ENCODE results near the gene NFATC1. TPM values are rescaled to one million over a fixed set of nuclear protein-coding genes. Genes with fewer than 3 reads are reported as not detected.
A peak's percentile ranks its signal among the peaks of the same experiment; 100 is the strongest.

NFATC1 gene
- total RNA-seq, 2 experiments from 2014 or later: 77.8 to 79.4 TPM

DNA sequence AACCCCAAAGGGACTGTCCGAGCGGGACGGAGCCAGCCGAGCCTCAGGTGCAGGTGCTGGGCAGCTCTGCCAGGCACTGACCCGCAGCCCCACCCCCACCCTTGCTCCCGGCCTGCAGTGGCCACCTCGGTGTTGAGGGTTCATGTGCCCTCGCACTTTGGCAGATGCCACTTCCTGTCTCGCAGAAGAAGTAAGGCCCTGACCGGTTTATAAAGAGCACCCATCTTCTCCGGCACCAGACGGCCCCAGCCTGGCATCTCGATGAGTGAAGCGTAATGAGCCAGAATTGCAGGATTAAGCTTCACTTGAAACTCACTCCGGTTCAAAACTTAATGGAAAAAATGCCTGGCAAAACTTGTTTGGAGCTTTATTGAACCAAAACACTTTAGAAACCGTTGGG lies 10.9 kb upstream of the NFATC1 start:
- H3K27me3 Mint-ChIP-seq (ENCODE audit: low read depth): peaks cover 3% of the 10 kb centered on the region
- H3K9me3 Mint-ChIP-seq: no peaks in the 10 kb centered on the region
- no peaks in the 10 kb centered on the region for H3K36me3 Mint-ChIP-seq (ENCODE audit: low read depth)
- H3K27ac Mint-ChIP-seq: no peak overlapping the region
- H3K4me1 Mint-ChIP-seq (ENCODE audit: low read depth): peaks cover 4% of the 10 kb centered on the region
- no peak overlapping the region for H3K4me3 Mint-ChIP-seq
- no peak for DNase-seq
- intact Hi-C loops (cut with micrococcal nuclease): no loop called here
- CTCF ChIA-PET: interaction anchor here (0.8 to 8.6 kb wide), 3 partner anchors 9 to 144 kb away, joined by 4 to 89 read pairs (median 4); no protein-coding TSS in a partner anchor

DNA sequence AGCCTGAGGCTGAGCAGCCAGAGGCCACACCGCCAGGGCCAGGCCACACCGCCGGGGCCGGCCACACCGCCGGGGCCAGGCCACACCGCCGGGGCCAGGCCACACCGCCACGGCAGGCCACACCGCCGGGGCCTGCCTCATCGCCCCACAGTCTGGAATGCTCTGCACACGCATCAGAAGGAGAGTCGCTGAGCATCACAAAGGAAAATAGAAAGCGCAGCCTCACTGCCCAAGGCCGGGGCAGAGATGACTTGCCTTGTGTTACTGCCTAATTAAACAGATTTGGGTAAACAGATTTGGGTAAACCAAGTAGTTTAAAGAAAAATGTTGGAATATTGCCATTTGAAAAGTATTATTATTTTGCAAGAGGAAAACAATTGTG lies 10.4 kb upstream of the NFATC1 start:
- Mint-ChIP-seq H3K4me1 (ENCODE audit: low read depth) (peaks cover 4% of the 10 kb centered on the region), H3K9me3 (no peaks in the 10 kb centered on the region), H3K27ac (no peak overlapping the region), H3K36me3 (ENCODE audit: low read depth) (no peaks in the 10 kb centered on the region), H3K4me3 (no peak overlapping the region), H3K27me3 (ENCODE audit: low read depth) (peaks cover 3% of the 10 kb centered on the region)
- intact Hi-C loops (cut with micrococcal nuclease): no loop called here
- CTCF ChIA-PET: interaction anchor here (0.8 to 8.6 kb wide), 3 partner anchors 8 to 143 kb away, joined by 4 to 89 read pairs (median 4); no protein-coding TSS in a partner anchor
- DNase-seq: no peak

DNA sequence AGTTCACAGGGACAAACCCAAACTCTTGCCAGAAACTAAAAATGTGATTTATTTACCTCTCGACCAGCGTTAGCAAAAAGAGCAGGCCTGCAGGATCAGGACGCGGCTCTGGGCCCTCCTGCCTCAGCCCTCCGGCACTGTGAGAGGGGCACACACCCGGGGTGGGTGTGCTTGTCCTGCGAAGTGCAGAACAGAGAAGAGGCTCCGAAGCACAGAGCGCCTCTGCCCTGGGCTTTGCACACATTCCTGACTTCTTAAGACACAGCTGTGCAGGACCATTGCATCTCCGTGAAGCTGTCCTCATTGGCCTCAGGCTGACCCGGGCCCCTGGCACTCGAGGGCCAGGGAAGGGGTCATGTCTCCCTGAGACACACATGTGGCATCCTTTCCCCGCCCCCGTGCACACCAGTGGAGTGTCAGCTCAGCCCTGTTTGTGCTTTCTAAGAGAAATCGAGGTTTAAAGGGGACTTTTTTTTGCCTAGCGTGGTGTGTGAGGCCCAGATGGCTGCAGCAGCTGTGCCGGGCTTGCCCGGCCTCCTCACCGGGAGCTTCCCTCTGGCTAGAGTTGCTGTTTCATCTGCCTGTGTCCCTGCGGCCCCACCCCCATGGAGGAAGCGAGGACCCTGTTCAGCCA lies 9.9 kb upstream of the NFATC1 start:
- intact Hi-C loops (cut with micrococcal nuclease): no loop called here
- Mint-ChIP-seq H3K9me3 (no peaks in the 10 kb centered on the region), H3K27ac (no peak overlapping the region), H3K4me3 (no peak overlapping the region), H3K27me3 (ENCODE audit: low read depth) (peaks cover 3% of the 10 kb centered on the region), H3K4me1 (ENCODE audit: low read depth) (peaks cover 4% of the 10 kb centered on the region), H3K36me3 (ENCODE audit: low read depth) (no peaks in the 10 kb centered on the region)
- no peak for DNase-seq
- CTCF ChIA-PET: interaction anchor here (8.6 kb wide), 1 partner anchor 143 kb away, joined by 89 read pairs; no protein-coding TSS in a partner anchor

DNA sequence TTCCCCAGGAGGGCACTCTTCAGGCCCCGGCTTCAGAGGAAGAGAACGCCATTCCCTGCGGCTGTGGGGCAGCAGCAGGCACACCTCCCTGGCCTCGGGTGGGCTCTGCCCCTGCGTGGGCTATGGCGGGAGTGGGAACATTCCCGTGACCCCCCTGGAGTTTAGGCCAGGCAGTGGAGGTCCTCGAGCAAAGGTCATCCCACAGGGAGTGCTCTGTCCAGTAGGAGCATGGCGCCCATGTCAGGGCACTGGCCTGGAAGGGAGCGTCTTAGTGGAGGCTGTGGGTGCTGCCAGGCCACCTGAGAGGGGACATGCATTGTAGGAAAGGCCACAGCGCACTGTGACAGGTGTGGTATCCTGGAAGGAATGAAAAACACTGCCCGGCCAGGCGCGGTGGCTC lies 9.2 kb upstream of the NFATC1 start:
- Mint-ChIP-seq H3K27ac (no peak overlapping the region), H3K27me3 (ENCODE audit: low read depth) (peaks cover 5% of the 10 kb centered on the region), H3K9me3 (no peaks in the 10 kb centered on the region), H3K4me3 (no peak overlapping the region), H3K36me3 (ENCODE audit: low read depth) (no peaks in the 10 kb centered on the region), H3K4me1 (ENCODE audit: low read depth) (peaks cover 7% of the 10 kb centered on the region)
- CTCF ChIA-PET: no interaction called here
- intact Hi-C loops (cut with micrococcal nuclease): no loop called here
- DNase-seq: no peak

DNA sequence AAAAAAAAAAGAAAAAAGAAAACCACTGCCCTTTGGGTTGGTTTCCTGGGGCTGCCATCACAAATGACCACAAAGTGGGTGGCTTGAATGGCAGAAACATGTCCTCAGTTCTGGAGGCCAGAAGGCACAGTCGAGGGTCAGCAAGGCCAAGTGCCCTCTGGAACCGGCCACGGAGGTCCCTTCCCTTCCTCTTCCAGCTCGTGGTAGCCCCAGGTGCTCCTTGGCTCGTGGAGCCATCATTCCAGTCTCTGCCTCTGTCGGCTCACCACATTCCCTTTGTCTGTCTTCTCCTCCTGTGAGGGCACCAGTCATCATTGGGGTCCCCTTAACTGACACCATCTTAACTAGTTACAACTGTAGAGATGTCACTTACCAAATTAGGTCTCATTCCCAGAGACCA lies 8.5 kb upstream of the NFATC1 start:
- Mint-ChIP-seq H3K4me3 (no peak overlapping the region), H3K4me1 (ENCODE audit: low read depth) (peaks cover 9% of the 10 kb centered on the region), H3K36me3 (ENCODE audit: low read depth) (no peaks in the 10 kb centered on the region), H3K9me3 (no peaks in the 10 kb centered on the region), H3K27ac (no peak overlapping the region), H3K27me3 (ENCODE audit: low read depth) (peaks cover 5% of the 10 kb centered on the region)
- DNase-seq: no peak
- intact Hi-C loops (cut with micrococcal nuclease): no loop called here
- CTCF ChIA-PET: no interaction called here

DNA sequence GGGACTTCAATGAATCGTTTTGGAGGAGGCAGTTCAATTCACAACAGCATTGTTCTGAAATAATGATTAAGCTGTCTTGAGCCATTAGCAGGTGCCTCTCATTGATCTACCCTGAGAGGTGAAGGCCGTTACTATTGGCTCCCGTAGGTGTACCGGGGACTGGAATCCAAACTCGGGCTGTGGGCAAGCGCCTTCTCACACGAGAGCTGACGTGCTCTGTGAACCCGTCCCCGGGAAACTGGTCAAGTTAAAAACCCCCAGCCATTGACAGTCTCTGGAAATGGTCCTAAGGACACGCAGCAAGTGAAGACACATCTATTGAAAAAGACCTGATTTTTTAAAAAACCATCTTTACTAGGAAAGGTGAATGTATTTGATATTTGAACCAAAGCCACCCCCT lies 8.1 kb upstream of the NFATC1 start:
- DNase-seq: no peak
- no peak overlapping the region for H3K4me3 Mint-ChIP-seq

DNA sequence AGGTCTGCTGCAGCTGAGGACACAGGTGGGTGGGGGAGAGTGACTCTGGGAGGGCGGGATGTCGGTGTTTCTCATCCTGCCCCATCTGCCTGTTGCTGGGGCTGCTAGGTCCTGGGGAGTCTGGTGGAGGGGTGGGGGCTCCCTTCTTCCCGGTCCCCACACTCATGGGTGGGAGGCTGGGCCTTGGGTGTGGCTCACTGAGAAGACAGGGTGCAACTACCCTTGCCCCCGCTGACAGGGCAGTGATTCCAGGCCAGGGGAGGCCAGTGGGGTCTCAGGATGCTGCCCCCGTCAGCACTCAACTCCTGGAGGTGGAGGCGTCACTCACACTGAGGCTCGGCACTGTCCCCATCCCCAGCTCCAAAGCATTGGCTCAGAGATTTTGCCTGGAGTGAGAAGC lies 7.7 kb upstream of the NFATC1 start:
- H3K36me3 Mint-ChIP-seq (ENCODE audit: low read depth): no peaks in the 10 kb centered on the region
- H3K27me3 Mint-ChIP-seq (ENCODE audit: low read depth): peaks cover 5% of the 10 kb centered on the region
- H3K27ac Mint-ChIP-seq: no peak overlapping the region
- H3K4me1 Mint-ChIP-seq (ENCODE audit: low read depth): peaks cover 15% of the 10 kb centered on the region
- intact Hi-C loops (cut with micrococcal nuclease): no loop called here
- CTCF ChIA-PET: interaction anchor here (1.0 to 1.2 kb wide), 2 partner anchors 8 to 255 kb away, joined by 3 read pairs; no protein-coding TSS in a partner anchor
- H3K4me3 Mint-ChIP-seq: no peak overlapping the region
- peak; percentile 3 for DNase-seq
- no peaks in the 10 kb centered on the region for H3K9me3 Mint-ChIP-seq

More for the DNA sequence above, 8.1 kb upstream of the NFATC1 start:
- intact Hi-C loops (cut with micrococcal nuclease): no loop called here
- CTCF ChIA-PET: no interaction called here
- Mint-ChIP-seq H3K36me3 (ENCODE audit: low read depth) (no peaks in the 10 kb centered on the region), H3K9me3 (no peaks in the 10 kb centered on the region), H3K27ac (peak overlapping the region; percentile 36), H3K27me3 (ENCODE audit: low read depth) (peaks cover 5% of the 10 kb centered on the region), H3K4me1 (ENCODE audit: low read depth) (peaks cover 12% of the 10 kb centered on the region)

DNA sequence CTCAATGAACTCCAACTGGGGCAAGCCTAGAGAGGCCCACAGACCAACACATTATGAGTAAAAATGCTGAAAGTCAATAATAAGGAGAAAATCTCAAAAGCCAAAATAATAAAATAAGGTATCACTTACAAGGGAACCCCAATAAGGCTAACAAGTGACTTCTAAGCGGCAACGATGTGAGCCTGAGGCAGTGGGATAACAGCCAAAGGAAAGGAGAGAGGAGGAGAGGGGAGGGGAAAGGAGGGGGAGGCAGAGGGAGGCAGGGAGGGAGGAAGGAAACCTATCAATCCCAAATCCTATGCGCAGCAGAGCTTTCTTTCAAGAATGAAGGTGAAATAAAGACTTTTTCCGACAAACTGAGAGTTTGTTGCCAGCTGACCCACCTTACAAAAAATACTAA lies 6.0 kb upstream of the NFATC1 start:
- CTCF ChIA-PET: interaction anchor here (4.9 kb wide), 1 partner anchor 9 kb away, joined by 57 read pairs; no protein-coding TSS in a partner anchor

DNA sequence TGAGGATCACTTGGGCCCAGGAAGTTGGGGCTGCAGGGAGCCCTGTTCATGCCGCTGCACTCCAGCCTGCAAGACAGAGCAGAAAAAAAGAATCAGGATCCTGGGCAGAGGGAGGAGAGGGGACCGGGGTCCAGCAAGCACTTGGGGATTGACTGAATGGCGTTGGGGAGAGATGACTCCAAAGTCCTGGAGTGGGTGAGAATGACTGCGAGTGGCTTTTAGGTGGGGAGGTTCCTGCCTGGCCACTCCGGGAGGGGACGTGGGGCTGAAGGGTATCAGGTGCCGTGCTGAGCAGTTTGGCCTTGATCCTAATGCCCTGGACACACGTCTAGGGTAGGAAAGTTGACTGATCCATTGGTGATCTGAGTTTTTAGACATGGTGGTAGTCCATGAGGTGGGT lies 3.5 kb upstream of the NFATC1 start:
- CTCF ChIA-PET: interaction anchor here (1.9 to 4.9 kb wide), 2 partner anchors 12 to 138 kb away, joined by 5 to 57 read pairs; no protein-coding TSS in a partner anchor
- Mint-ChIP-seq H3K4me1 (ENCODE audit: low read depth) (peaks cover 18% of the 10 kb centered on the region), H3K36me3 (ENCODE audit: low read depth) (peaks cover 4% of the 10 kb centered on the region), H3K27me3 (ENCODE audit: low read depth) (peaks cover 5% of the 10 kb centered on the region), H3K27ac (no peak overlapping the region), H3K9me3 (no peaks in the 10 kb centered on the region), H3K4me3 (no peak overlapping the region)
- intact Hi-C loops (cut with micrococcal nuclease): loop anchor here (10.0 kb wide), 1 partner anchor 753 kb away; no protein-coding TSS in a partner anchor
- DNase-seq: no peak

More for the DNA sequence above, 6.0 kb upstream of the NFATC1 start:
- no peaks in the 10 kb centered on the region for H3K9me3 Mint-ChIP-seq
- intact Hi-C loops (cut with micrococcal nuclease): loop anchor here (10.0 kb wide), 1 partner anchor 755 kb away; no protein-coding TSS in a partner anchor
- DNase-seq: no peak
- peaks cover 17% of the 10 kb centered on the region for H3K4me1 Mint-ChIP-seq (ENCODE audit: low read depth)
- H3K27ac Mint-ChIP-seq: no peak overlapping the region
- no peaks in the 10 kb centered on the region for H3K36me3 Mint-ChIP-seq (ENCODE audit: low read depth)
- no peak overlapping the region for H3K4me3 Mint-ChIP-seq
- peaks cover 5% of the 10 kb centered on the region for H3K27me3 Mint-ChIP-seq (ENCODE audit: low read depth)

DNA sequence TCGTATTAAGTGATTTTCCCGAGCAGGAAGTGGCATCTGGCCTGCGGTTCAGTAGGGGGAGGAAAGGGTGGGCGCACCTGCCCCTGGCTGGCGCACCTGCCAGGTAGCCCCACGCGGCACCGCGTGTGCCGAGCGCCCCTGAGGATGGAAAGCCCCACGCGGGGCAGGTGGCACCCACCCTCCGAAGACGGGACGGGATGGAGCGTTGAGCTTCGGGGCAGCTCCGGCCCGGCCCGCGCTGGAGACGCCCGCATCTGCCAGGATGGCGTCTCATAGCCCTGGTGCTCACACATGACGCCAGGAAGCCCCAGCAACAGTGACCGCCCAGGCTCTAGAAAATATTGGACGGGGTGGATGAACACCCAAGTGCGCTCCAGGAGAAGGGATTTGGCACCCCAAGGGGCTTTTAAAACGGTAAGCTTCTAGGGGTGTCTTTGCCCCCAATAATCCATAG lies 2.5 kb upstream of the NFATC1 start:
- Mint-ChIP-seq H3K4me1 (ENCODE audit: low read depth) (peaks cover 27% of the 10 kb centered on the region), H3K27me3 (ENCODE audit: low read depth) (peaks cover 5% of the 10 kb centered on the region), H3K4me3 (peak overlapping the region; percentile 74), H3K27ac (peak overlapping the region; percentile 67), H3K36me3 (ENCODE audit: low read depth) (peaks cover 8% of the 10 kb centered on the region), H3K9me3 (no peaks in the 10 kb centered on the region)
- CTCF ChIA-PET: interaction anchor here (0.9 to 4.9 kb wide), 5 partner anchors 8 to 137 kb away, joined by 3 to 57 read pairs (median 5); no protein-coding TSS in a partner anchor
- DNase-seq: peak; percentile 37
- intact Hi-C loops (cut with micrococcal nuclease): loop anchor here (1.0 to 10.0 kb wide), 2 partner anchors 14 to 752 kb away; no protein-coding TSS in a partner anchor

DNA sequence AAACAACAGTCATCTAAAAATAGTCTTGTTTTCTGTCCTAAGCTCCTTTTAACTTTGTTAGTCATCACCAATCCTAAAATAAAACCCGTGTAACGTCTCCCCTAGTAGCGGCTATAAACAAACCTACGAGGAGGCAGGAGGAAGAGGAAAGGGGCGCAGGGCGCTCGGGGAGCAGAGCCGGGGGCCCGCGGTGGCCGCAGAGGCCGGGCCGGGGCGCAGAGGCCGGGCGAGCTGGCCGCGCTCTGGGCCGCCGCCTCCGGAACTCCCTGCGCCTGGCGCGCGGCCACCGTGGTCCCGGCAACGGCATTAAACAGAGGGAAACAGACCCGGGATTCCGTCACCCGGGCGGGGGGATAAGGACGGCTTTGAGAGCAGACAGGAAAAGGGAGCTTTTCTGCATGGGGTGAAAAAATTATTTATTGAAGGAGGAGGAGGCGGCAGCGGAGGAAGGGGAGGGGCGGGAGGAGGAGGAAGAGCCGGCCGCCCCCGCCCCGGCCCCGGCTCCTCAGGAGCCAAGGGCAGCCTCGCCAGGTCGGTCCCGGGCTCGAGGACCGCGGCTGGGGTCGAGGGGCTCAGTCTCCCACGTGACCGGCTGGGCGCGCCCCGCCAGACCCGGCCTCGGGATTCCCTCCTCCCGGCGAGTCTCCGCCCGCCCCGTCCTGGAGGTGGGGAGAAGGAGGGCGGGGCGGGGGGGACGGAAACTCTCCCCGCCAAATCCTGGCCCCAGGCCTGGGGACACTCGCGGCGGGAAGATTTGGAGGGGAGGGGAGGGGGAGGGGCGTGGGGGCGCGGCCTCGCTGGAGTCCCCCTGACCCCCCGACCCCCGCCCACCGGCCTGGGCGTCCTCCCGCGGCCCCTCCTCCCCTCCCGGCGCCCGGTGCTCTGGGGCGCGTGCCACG lies 1.8 kb upstream of the NFATC1 start:
- peak; percentile 73 for DNase-seq
- intact Hi-C loops (cut with micrococcal nuclease): loop anchor here (1.0 to 10.0 kb wide), 3 partner anchors 15 to 751 kb away; partner anchors contain the start of gene TXNL4A
- H3K27ac Mint-ChIP-seq: peak overlapping the region; percentile 71
- H3K4me1 Mint-ChIP-seq (ENCODE audit: low read depth): peaks cover 34% of the 10 kb centered on the region
- CTCF ChIA-PET: interaction anchor here (0.9 to 4.9 kb wide), 5 partner anchors 9 to 136 kb away, joined by 3 to 57 read pairs (median 5); no protein-coding TSS in a partner anchor
- peaks cover 5% of the 10 kb centered on the region for H3K27me3 Mint-ChIP-seq (ENCODE audit: low read depth)
- no peaks in the 10 kb centered on the region for H3K9me3 Mint-ChIP-seq
- peaks cover 14% of the 10 kb centered on the region for H3K36me3 Mint-ChIP-seq (ENCODE audit: low read depth)
- peak overlapping the region; percentile 74 for H3K4me3 Mint-ChIP-seq

Data from activated naive CD4-positive, alpha-beta T cell treated with anti-CD3 and anti-CD28 coated beads for 36 hours (primary cell).